GM12873 (cell line): Measurements from ENCODE around the gene HDDC2.

Experiments
- CTCF ChIP-seq: IDR thresholded peaks from 2 replicates; pipeline ENCODE4 v1.5.1; 2012; ENCODE audit warnings: low read depth, mild to moderate bottlenecking, moderate library complexity, low read length, control low read depth; ENCODE audit not compliant: insufficient read depth; ENCODE audit errors: missing control alignments

HDDC2 gene

GRCh38 chr6:125306756-125307149, 5.0 kb upstream of the HDDC2 start:
- no peak for TF ChIP-seq CTCF

- TF ChIP-seq CTCF = no peak
These were observed 3.3 kb upstream of the HDDC2 start for GRCh38 chr6:125304970-125305660.

DNA sequence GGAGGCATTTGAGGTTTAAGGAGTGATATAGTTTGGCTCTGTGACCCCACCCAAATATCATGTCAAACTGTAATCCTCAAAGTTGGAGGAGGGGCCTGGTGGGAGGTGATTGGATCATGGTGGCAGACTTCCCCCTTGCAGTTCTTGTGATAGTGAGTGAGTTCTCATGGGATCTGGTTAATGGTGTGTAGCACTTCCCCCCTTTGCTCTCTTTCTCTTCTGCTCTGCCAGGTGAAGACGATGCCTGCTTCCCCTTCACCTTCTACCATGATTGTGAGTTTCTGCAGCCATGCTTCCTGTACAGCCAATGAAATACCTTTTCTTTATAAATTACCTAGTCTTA, 1.7 kb upstream of the HDDC2 start:
- TF ChIP-seq CTCF = no peak

- no peak for TF ChIP-seq CTCF
These were observed 1.2 kb upstream of the HDDC2 start for GRCh38 chr6:125302840-125303511.

GRCh38 chr6:125300992-125301434, 754 bp downstream of the HDDC2 start:
- TF ChIP-seq CTCF = no peak

- TF ChIP-seq CTCF = no peak
These were observed 2.5 kb downstream of the HDDC2 start for GRCh38 chr6:125299257-125299656.

GRCh38 chr6:125296471-125296870, 5.3 kb downstream of the HDDC2 start:
- no peak for TF ChIP-seq CTCF
